ACC112 (cell line): ENCODE data around the gene MCM5.
"Not testable (repeated sequence)": the region's sequence is repeated elsewhere in the genome, so short reads cannot be mapped to it uniquely, and the experiment has no call there.

ENCODE experiments used
- H2AFZ ChIP-seq: fragments of 200-600 bp; sonication (generic); one replicate; pipeline ENCODE4 v1.6.0; 2017; ENCODE audit warnings: antibody characterized with exemption, low read length; ENCODE audit not compliant: unreplicated experiment
- H3K27ac ChIP-seq: fragments of 200-600 bp; sonication (generic); 2 replicates; pipeline ENCODE4 v1.5.1; 2014; ENCODE audit warnings: low read depth, mild to moderate bottlenecking, antibody characterized with exemption, low read length, moderate library complexity
- H3K27me3 ChIP-seq: fragments of 200-600 bp; sonication (generic); 2 replicates; pipeline ENCODE4 v1.6.1; 2014; ENCODE audit warnings: mild to moderate bottlenecking, antibody characterized with exemption, low read length, moderate library complexity, mixed read lengths; ENCODE audit not compliant: insufficient read depth
- H3K36me3 ChIP-seq: fragments of 200-600 bp; sonication (generic); 2 replicates; pipeline ENCODE4 v1.6.1; 2016; ENCODE audit warnings: mild to moderate bottlenecking, antibody characterized with exemption, low read length, moderate library complexity, mixed read lengths; ENCODE audit not compliant: insufficient read depth
- H3K4me1 ChIP-seq: fragments of 200-600 bp; sonication (generic); one replicate; pipeline ENCODE4 v1.6.1; 2016; ENCODE audit warnings: low read length, mixed read lengths; ENCODE audit not compliant: insufficient read depth, unreplicated experiment, control insufficient read depth
- H3K4me3 ChIP-seq: fragments of 200-600 bp; sonication (generic); 2 replicates; pipeline ENCODE4 v1.5.1; 2014; ENCODE audit warnings: mild to moderate bottlenecking, low read depth, low read length
- H3K79me2 ChIP-seq: fragments of 200-600 bp; sonication (generic); one replicate; pipeline ENCODE4 v1.6.0; 2016; ENCODE audit warnings: low read length; ENCODE audit not compliant: control insufficient read depth, unreplicated experiment, insufficient read depth

The MCM5 gene

DNA sequence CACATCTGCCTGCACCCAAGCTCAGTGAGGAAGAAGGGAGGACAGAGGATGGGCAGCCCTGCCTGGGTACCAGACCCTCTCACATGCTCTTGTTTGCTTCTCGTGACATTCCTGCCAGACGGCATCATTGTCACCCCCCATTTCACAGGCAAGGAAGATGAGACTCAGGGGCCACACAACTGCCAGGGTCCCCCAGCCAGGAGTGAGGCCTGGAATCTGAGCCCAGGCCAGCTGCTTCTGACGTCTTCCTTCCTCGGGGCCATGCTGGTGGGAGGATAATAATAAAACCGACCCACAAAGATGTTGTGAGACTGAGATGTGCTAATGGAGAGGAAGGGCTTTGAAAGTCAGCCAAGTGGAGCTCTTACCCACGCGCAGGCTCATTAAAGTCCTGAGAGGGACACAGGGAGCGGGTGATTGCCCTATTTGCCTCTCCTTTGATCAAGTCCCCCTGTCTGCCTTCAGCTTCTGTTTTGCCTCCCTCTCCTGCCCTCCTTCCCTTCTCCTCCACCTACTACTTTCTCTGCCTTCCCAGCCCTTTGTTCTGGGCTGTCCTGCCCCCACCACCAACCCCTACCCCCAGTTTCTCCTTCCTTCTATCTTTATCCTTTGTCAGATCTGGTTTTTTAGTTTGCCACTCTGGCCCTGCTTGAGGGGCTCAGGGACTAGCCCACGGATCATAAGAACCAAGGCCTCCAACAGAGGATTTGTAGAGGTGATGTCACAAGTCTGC, 62.7 kb downstream of the MCM5 start:
- H3K36me3 ChIP-seq = no peaks in the 10 kb centered on the region
- no peaks in the 10 kb centered on the region for H3K4me1 ChIP-seq
- no peaks in the 10 kb centered on the region for H3K27me3 ChIP-seq
- no peak overlapping the region for H2AFZ ChIP-seq
- H3K79me2 ChIP-seq = no peaks in the 10 kb centered on the region
- H3K4me3 ChIP-seq = no peak overlapping the region
- no peak overlapping the region for H3K27ac ChIP-seq

DNA sequence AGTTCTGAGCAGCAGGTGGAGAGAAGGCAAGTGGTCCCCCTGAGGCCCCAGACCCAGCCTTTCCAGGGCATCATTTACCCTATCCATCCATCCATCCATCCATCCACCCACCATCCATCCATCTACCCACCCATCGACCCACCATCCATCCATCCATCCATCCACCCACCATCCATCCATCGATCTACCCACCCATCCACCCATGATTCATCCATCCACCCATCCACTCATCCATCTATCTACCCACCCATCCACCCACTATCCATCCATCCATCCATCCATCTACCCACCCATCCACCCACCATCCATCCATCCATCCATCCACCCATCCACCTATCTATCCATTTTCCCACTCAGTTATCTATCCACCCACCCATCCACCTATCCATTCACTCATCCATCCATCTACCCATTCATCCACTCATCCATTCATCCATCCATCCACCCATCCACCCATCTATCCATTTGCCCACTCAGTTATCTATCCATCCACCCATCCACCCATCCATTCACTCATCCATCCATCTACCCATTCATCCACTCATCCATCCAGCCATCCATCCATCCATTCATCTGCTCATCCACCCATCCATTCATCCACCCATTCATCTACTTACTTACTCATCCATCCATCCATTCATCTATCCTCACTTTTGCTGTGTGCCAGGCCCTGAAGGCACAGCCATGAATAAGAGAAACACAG, 63.4 kb downstream of the MCM5 start:
- H3K27me3 ChIP-seq = no peaks in the 10 kb centered on the region
- H3K79me2 ChIP-seq = no peaks in the 10 kb centered on the region
- H3K4me3 ChIP-seq = no peak overlapping the region
- H3K4me1 ChIP-seq = peaks cover 5% of the 10 kb centered on the region
- no peak overlapping the region for H3K27ac ChIP-seq
- no peak overlapping the region for H2AFZ ChIP-seq
- no peaks in the 10 kb centered on the region for H3K36me3 ChIP-seq

DNA sequence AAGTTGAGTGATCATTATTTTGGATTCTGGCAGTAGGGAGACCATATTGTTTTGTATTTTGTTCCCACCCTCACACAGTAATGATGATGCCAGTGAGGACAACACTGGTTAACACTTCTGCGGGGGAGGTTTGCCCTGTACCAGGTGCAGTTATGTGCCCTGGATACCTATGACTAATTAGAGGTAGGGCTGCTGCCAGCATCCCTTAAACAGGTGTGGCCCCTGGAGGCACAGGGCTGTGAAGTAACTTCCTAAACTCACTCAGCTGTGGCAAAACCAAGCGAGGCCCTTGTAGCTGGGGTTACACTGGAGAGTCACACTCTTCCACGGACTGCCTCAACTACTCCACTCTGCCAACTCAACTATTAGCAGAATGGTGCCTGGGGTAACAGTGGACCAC, 64.5 kb downstream of the MCM5 start:
- Histone ChIP-seq H2AFZ (no peak overlapping the region), H3K79me2 (no peaks in the 10 kb centered on the region), H3K27ac (no peak overlapping the region), H3K36me3 (no peaks in the 10 kb centered on the region), H3K4me1 (peaks cover 5% of the 10 kb centered on the region), H3K27me3 (no peaks in the 10 kb centered on the region), H3K4me3 (no peak overlapping the region)

DNA sequence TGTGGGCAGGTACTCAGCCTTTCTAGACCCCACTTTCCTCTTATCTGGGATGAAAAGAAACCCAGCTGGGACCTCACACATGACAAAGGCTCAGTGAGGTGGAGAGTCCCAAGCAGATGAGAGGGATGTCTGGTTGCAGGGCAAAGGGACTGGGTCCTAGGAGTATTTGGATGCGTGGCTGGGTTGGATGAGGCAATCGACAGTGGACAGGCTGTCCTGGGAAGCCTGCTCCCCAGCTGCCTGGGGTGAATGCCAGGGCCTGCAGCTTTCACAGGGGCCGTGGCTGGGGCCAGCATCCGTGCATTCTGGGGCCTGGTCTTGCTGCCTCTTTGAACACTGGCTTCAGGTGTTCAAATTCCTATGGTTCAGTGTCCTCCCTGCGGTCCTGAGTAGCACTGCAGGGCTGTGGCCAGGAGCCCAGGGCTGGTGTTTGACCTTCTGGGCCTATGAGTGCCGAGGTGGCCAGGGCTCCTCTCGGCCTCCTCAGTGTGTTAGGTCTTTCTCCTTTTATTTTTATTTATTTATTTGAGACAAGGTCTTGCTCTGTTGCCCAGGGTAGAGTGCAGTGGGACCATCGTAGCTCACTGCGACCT, 65.3 kb downstream of the MCM5 start:
- Histone ChIP-seq H3K4me1 (peaks cover 5% of the 10 kb centered on the region), H3K27me3 (no peaks in the 10 kb centered on the region), H3K27ac (no peak overlapping the region), H2AFZ (no peak overlapping the region), H3K4me3 (no peak overlapping the region), H3K36me3 (no peaks in the 10 kb centered on the region), H3K79me2 (no peaks in the 10 kb centered on the region)

- Histone ChIP-seq H3K36me3 (no peaks in the 10 kb centered on the region), H3K79me2 (no peaks in the 10 kb centered on the region), H3K4me1 (peaks cover 5% of the 10 kb centered on the region), H3K27me3 (no peaks in the 10 kb centered on the region), H2AFZ (peak overlapping the region; percentile 69), H3K27ac (peak overlapping the region; percentile 20; the same call in 1 of the 2 replicates), H3K4me3 (no peak overlapping the region)
Observed at GRCh38 chr22:35467681-35468434, 67.9 kb downstream of the MCM5 start.

DNA sequence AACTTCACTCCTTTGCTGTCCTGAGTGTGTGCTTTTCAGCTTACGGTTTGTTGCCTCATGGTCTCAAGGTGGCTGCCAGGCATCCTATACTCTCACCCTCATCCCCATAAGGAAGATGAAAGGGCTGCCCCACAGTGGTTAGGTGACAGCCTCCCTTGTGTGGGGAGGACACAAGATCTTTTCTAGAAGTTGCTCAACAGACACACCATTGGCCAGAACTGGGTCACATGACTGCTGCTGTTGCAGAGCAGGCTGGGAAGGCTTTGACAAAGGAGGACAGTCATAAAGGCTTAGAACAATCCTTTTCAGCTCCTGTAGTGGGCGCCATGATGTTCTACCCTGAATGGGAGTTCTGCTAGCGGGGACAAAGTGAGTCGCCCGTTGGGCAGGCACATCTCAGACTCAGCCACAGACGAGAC, 71.0 kb downstream of the MCM5 start:
- peaks cover 5% of the 10 kb centered on the region for H3K4me1 ChIP-seq
- no peaks in the 10 kb centered on the region for H3K36me3 ChIP-seq
- no peaks in the 10 kb centered on the region for H3K27me3 ChIP-seq
- H3K79me2 ChIP-seq = no peaks in the 10 kb centered on the region
- no peak overlapping the region for H3K27ac ChIP-seq
- no peak overlapping the region for H2AFZ ChIP-seq
- no peak overlapping the region for H3K4me3 ChIP-seq

DNA sequence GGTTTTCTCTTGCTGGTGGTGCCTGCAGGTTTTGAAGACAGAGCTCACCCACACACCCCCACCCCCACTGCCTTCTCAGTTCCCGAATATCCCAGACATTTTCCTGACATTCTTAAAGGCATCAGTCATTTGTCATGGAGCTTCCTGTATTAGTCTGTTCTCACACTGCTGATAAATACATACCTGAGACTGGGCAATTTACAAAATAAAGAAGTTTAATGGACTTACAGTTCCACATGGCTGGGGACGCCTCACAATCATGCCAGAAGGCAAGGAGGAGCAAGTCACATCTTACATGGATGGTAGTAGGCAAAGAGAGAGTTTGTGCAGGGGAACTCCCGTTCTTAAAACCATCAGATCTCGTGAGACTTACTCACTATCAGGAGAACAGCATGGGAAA, 71.6 kb downstream of the MCM5 start:
- H3K27me3 ChIP-seq, H3K4me1 ChIP-seq, H3K27ac ChIP-seq, H2AFZ ChIP-seq, H3K79me2 ChIP-seq, H3K4me3 ChIP-seq, H3K36me3 ChIP-seq: not testable (repeated sequence)

GRCh38 chr22:35472488-35472887, 72.5 kb downstream of the MCM5 start:
- Histone ChIP-seq H3K27ac (no peak overlapping the region), H3K79me2 (no peaks in the 10 kb centered on the region), H3K36me3 (no peaks in the 10 kb centered on the region), H3K4me3 (no peak overlapping the region), H3K27me3 (no peaks in the 10 kb centered on the region), H2AFZ (no peak overlapping the region), H3K4me1 (peaks cover 5% of the 10 kb centered on the region)

- no peaks in the 10 kb centered on the region for H3K79me2 ChIP-seq
- H3K4me1 ChIP-seq = peaks cover 6% of the 10 kb centered on the region
- H2AFZ ChIP-seq = no peak overlapping the region
- no peaks in the 10 kb centered on the region for H3K36me3 ChIP-seq
- H3K4me3 ChIP-seq = no peak overlapping the region
- no peaks in the 10 kb centered on the region for H3K27me3 ChIP-seq
- no peak overlapping the region for H3K27ac ChIP-seq
Observed at GRCh38 chr22:35473971-35474370, 74.0 kb downstream of the MCM5 start.
